ENCODE results near the gene PITPNB. TPM values are rescaled to one million over a fixed set of nuclear protein-coding genes. Genes with fewer than 3 reads are reported as not detected.

PITPNB gene
- total and polyA plus RNA-seq, 2 of the 13 experiments (the other 11 are each of a cell fraction or from before 2014, with no cell fraction given) = 17.0 to 30.1 TPM

- TF ChIP-seq TAF15 (IDR thresholded peaks at IDR 0.05; ENCODE audit: low read depth, low read length, poor library complexity, severe bottlenecking) = no peak
- TF ChIP-seq ZNF792 (CRISPR knock-in tag; IDR thresholded peaks at IDR 0.05) = no peak
- no peak for TF ChIP-seq ATM (IDR thresholded peaks at IDR 0.05; ENCODE audit: borderline replicate concordance)
- TF ChIP-seq NR2F2 (IDR thresholded peaks at IDR 0.05; ENCODE audit: borderline replicate concordance, low read depth) = peak; percentile 74; the same call in 1 of the 2 replicates
- no peak for TF ChIP-seq ZNF761 (CRISPR knock-in tag; conservative IDR thresholded peaks at IDR 0.05)
- no peak for TF ChIP-seq SYNCRIP (IDR thresholded peaks at IDR 0.05; ENCODE audit: insufficient read depth, low read depth, low read length)
- TF ChIP-seq AHDC1 (CRISPR knock-in tag; IDR thresholded peaks at IDR 0.05; ENCODE audit: borderline replicate concordance) = peak; percentile 27; the same call in 1 of the 2 replicates
- no peak for TF ChIP-seq ZNF235 (CRISPR knock-in tag; IDR thresholded peaks at IDR 0.05; ENCODE audit: borderline replicate concordance)
- TF ChIP-seq SATB2 (CRISPR knock-in tag; IDR thresholded peaks at IDR 0.05) = no peak
- no peak for TF ChIP-seq CHCHD3 (CRISPR knock-in tag; IDR thresholded peaks at IDR 0.05)
- TF ChIP-seq ZNF18 (CRISPR knock-in tag; IDR thresholded peaks at IDR 0.05; ENCODE audit: insufficient replicate concordance) = no peak
- TF ChIP-seq THAP7 (CRISPR knock-in tag; IDR thresholded peaks at IDR 0.05) = no peak
- 0 out of 2 replicates have a peak, but pooled peaks have one; percentile 22 for TF ChIP-seq RARA (CRISPR knock-in tag; IDR thresholded peaks at IDR 0.05)
- no peak for TF ChIP-seq ELF1 (CRISPR knock-in tag; IDR thresholded peaks at IDR 0.05)
- peak; percentile 73; the same call in 1 of the 2 replicates for TF ChIP-seq MEF2D (CRISPR knock-in tag; IDR thresholded peaks at IDR 0.05)
- TF ChIP-seq ZNF354B (CRISPR knock-in tag; IDR thresholded peaks at IDR 0.05) = no peak
- no peak for TF ChIP-seq ZBTB20 (CRISPR knock-in tag; IDR thresholded peaks at IDR 0.05; ENCODE audit: borderline replicate concordance, low read depth)
- TF ChIP-seq ZBTB3 (CRISPR knock-in tag; IDR thresholded peaks at IDR 0.05; ENCODE audit: borderline replicate concordance, low read depth) = no peak
- TF ChIP-seq TOPORS (CRISPR knock-in tag; IDR thresholded peaks at IDR 0.05) = no peak
- no peak for TF ChIP-seq NPAS2 (CRISPR knock-in tag; IDR thresholded peaks at IDR 0.05; ENCODE audit: borderline replicate concordance)
- TF ChIP-seq BCLAF1 (IDR thresholded peaks at IDR 0.05) = no peak
These were observed 26.2 kb downstream of the PITPNB start (continued) for GRCh38 chr22:27892811-27893210.
